ENCODE measurements around the gene FAM83C.

FAM83C gene

DNA sequence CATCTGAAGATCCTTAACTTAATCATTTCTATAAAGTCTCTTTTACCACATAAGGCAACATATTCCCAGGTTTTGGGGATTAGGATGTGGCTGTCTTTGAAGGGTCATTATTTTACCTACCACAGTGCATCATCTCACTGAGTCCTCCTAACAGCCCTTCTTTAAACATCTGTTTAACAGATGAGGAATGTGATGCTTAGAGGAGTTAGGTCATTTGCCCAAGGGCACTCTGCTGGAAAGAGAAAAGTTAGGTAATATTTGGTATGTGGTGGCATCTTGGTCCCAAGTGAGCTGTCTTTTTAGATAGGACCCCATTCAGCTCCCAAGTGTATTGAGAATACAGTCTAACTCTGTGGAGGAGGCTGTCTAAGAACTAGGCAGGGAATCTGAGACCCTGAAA, 54.7 kb downstream of the FAM83C start:
- no peak for DNase-seq (ENCODE audit: low read depth in 2 of 2)

DNA sequence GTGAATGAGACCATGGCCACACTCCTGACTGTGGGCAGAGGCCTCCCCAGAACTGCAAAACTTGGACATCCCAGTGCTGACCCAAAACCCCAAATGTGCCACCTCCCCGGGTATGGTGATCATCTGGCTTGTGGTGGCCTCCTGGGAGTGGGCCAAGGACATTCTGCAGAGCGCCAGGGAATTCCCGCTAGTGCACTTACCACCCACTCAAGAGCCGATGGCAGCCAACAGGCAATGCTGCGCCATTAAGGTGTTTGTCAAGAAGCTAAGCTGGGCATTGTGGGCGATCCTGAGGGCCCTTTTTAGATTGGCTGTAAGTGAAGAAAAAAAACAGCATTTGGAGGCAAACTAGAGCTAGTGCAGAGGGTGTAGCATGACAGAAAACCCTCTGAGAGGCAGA, 56.3 kb downstream of the FAM83C start:
- no peak for DNase-seq (ENCODE audit: low read depth in 2 of 2)

Measured in stimulated activated CD4-positive, alpha-beta T cell treated with anti-CD3 and anti-CD28 coated beads, Interleukin-4, amount 100 ng/mL, for 48 hours (primary cell).